ENCODE measurements around the gene HSF2BP. TPM values are rescaled to one million over a fixed set of nuclear protein-coding genes. Genes with fewer than 3 reads are reported as not detected.

HSF2BP gene
- total RNA-seq, 2 donors from 2014 or later, result 0.20 to 0.37 TPM

GRCh38 chr21:43613755-43614638 is 45.3 kb downstream of the HSF2BP start:
- Mint-ChIP-seq H3K27ac (no peak overlapping the region), H3K27me3 (no peaks in the 10 kb centered on the region), H3K36me3 (ENCODE audit: low read depth) (no peaks in the 10 kb centered on the region), H3K4me3 (no peak overlapping the region), H3K4me1 (no peaks in the 10 kb centered on the region)
- DNase-seq (no peak), ATAC-seq (no peak)
- H3K9me3 ChIP-seq (ENCODE audit: control insufficient read depth, low read length, poor library complexity, severe bottlenecking), result no peaks in the 10 kb centered on the region

DNA sequence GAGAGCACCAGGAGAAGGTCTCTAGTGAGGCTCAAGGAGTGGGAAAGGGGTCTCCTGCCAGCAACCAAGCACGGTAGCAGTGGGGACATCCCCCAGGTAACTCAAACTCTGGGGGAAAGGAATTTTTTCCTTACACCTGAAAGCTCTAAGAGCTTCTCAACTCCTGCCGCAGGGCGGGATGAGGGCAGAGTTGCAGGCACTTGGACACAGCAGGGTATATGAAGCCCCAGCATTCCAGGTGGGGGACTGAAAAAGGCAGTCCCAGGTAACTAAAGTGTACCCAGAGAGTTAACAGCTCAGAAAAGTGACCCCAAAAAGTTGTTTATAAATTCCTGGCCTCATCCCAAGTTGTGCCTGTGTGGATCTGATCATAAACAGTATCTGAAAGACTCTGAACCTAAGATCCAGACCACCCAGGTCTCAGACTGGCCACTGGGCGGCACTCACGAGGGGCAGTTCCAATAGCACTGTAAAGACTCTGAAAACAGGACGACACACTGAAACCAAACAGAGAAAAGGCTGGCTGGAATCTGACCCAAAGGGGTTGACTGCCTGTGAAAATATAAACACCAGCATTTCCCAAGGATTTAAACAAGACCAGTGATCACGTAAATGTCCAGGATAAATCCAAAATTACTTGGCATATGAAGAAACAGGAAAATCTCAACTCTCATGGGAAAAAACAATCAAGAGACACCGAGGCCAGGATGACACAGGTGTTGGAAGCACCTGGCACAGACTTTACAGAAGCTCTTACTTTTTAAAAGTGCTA is 47.5 kb downstream of the HSF2BP start:
- Mint-ChIP-seq H3K27ac (no peak overlapping the region), H3K4me1 (peaks cover 3% of the 10 kb centered on the region), H3K36me3 (ENCODE audit: low read depth) (no peaks in the 10 kb centered on the region), H3K4me3 (no peak overlapping the region), H3K27me3 (no peaks in the 10 kb centered on the region)
- ATAC-seq, result no peak
- DNase-seq, result no peak
- no peaks in the 10 kb centered on the region for H3K9me3 ChIP-seq (ENCODE audit: control insufficient read depth, low read length, poor library complexity, severe bottlenecking)

GRCh38 chr21:43609501-43610340 is 49.6 kb downstream of the HSF2BP start:
- Mint-ChIP-seq H3K36me3 (ENCODE audit: low read depth) (no peaks in the 10 kb centered on the region), H3K4me1 (peaks cover 3% of the 10 kb centered on the region), H3K4me3 (no peak overlapping the region), H3K27ac (no peak overlapping the region), H3K27me3 (no peaks in the 10 kb centered on the region)
- H3K9me3 ChIP-seq (ENCODE audit: control insufficient read depth, low read length, poor library complexity, severe bottlenecking), result no peaks in the 10 kb centered on the region
- DNase-seq (no peak), ATAC-seq (no peak)

- H3K27ac Mint-ChIP-seq, result no peak overlapping the region
- DNase-seq (no peak), ATAC-seq (no peak)
- no peaks in the 10 kb centered on the region for H3K27me3 Mint-ChIP-seq
- peaks cover 3% of the 10 kb centered on the region for H3K4me1 Mint-ChIP-seq
- H3K36me3 Mint-ChIP-seq (ENCODE audit: low read depth), result no peaks in the 10 kb centered on the region
- no peaks in the 10 kb centered on the region for H3K9me3 ChIP-seq (ENCODE audit: control insufficient read depth, low read length, poor library complexity, severe bottlenecking)
- no peak overlapping the region for H3K4me3 Mint-ChIP-seq
These were observed 50.6 kb downstream of the HSF2BP start for GRCh38 chr21:43608664-43609063.

GRCh38 chr21:43608225-43608624 is 51.1 kb downstream of the HSF2BP start:
- H3K9me3 ChIP-seq (ENCODE audit: control insufficient read depth, low read length, poor library complexity, severe bottlenecking), result no peaks in the 10 kb centered on the region
- Mint-ChIP-seq H3K36me3 (ENCODE audit: low read depth) (no peaks in the 10 kb centered on the region), H3K4me1 (peaks cover 3% of the 10 kb centered on the region), H3K27me3 (no peaks in the 10 kb centered on the region), H3K4me3 (no peak overlapping the region), H3K27ac (peak overlapping the region; percentile 6)
- DNase-seq (no peak), ATAC-seq (no peak)

GRCh38 chr21:43605320-43606215 is 53.7 kb downstream of the HSF2BP start:
- H3K4me1 Mint-ChIP-seq, result peaks cover 3% of the 10 kb centered on the region
- ATAC-seq, result no peak

DNA sequence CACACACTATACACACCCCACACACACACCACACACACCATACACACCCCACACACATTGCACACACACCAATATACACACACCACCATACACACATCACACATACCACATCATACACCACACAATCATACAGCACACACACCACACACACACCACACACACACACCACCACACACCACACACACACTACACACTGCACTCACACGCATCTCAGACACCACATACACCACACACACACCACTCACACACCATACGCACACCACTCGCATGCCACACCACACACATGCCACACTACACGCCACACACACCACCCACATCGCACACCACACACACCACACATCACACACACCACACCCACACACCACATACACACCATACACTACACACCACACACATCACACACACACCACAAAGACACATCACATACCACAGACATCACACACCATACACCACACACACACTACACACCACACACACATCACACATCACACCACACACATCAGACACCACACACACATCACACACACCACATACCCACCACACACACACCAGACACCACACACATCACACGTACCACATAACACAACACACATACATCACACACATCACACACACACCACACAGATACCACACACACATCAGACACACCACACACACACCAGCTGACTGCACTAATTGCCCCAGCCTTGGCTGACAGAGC is 54.6 kb downstream of the HSF2BP start:
- no peaks in the 10 kb centered on the region for H3K36me3 Mint-ChIP-seq (ENCODE audit: low read depth)
- no peak overlapping the region for H3K27ac Mint-ChIP-seq
- peaks cover 3% of the 10 kb centered on the region for H3K4me1 Mint-ChIP-seq
- DNase-seq (no peak), ATAC-seq (no peak)
- H3K9me3 ChIP-seq (ENCODE audit: control insufficient read depth, low read length, poor library complexity, severe bottlenecking), result no peaks in the 10 kb centered on the region
- H3K27me3 Mint-ChIP-seq, result no peaks in the 10 kb centered on the region
- H3K4me3 Mint-ChIP-seq, result no peak overlapping the region

More at GRCh38 chr21:43605320-43606215, 53.7 kb downstream of the HSF2BP start:
- H3K27ac Mint-ChIP-seq, result no peak overlapping the region
- no peaks in the 10 kb centered on the region for H3K36me3 Mint-ChIP-seq (ENCODE audit: low read depth)
- no peak overlapping the region for H3K4me3 Mint-ChIP-seq
- no peak for DNase-seq
- H3K9me3 ChIP-seq (ENCODE audit: control insufficient read depth, low read length, poor library complexity, severe bottlenecking), result no peaks in the 10 kb centered on the region
- H3K27me3 Mint-ChIP-seq, result no peaks in the 10 kb centered on the region

DNA sequence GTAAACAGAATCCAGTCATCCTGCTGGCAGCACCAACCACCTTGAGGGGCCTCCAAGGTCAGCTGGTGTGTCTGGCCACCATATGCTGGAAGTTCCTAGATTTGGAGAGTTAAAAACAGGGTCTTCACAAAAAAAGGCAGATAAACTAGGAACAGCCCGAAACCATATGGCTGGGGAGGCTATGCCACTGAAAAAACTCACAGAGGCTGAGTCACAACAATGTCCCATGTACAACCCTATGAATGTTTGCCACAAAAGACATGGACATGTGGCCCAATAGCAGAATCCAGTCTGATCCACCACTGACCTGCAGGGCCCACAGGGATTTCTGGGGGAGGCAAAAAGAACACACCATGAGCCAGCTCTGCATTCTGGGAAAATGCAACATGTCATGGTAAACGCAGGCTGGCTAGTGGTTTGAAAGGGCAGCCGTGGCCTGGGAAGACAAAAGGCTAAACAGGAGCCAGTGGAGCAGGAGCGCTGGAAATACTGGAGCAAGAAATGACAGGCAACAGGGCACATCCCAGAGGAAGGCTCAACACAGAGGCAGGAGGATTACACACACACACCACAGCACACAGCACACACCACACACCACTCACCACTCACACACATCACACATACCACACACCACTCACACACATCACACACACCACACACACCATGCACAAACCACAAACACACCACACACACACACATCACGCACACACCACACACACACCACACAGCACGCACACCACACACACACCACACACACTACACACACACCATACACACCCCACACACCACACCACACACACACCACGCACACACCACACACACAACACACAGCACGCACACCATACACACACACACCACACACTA is 55.4 kb downstream of the HSF2BP start:
- no peaks in the 10 kb centered on the region for H3K27me3 Mint-ChIP-seq
- no peak overlapping the region for H3K4me3 Mint-ChIP-seq
- no peaks in the 10 kb centered on the region for H3K36me3 Mint-ChIP-seq (ENCODE audit: low read depth)
- H3K9me3 ChIP-seq (ENCODE audit: control insufficient read depth, low read length, poor library complexity, severe bottlenecking), result no peaks in the 10 kb centered on the region
- DNase-seq, result no peak
- no peak for ATAC-seq
- H3K4me1 Mint-ChIP-seq, result peaks cover 3% of the 10 kb centered on the region
- no peak overlapping the region for H3K27ac Mint-ChIP-seq

- ATAC-seq, result no peak
- no peaks in the 10 kb centered on the region for H3K9me3 ChIP-seq (ENCODE audit: control insufficient read depth, low read length, poor library complexity, severe bottlenecking)
- DNase-seq, result no peak
- Mint-ChIP-seq H3K4me1 (peaks cover 3% of the 10 kb centered on the region), H3K27me3 (no peaks in the 10 kb centered on the region), H3K27ac (no peak overlapping the region), H3K4me3 (no peak overlapping the region), H3K36me3 (ENCODE audit: low read depth) (no peaks in the 10 kb centered on the region)
These were observed 56.1 kb downstream of the HSF2BP start for GRCh38 chr21:43603233-43603626.

GRCh38 chr21:43602266-43603232 is 56.7 kb downstream of the HSF2BP start:
- no peaks in the 10 kb centered on the region for H3K9me3 ChIP-seq (ENCODE audit: control insufficient read depth, low read length, poor library complexity, severe bottlenecking)
- peaks cover 3% of the 10 kb centered on the region for H3K4me1 Mint-ChIP-seq
- H3K4me3 Mint-ChIP-seq, result no peak overlapping the region
- H3K27me3 Mint-ChIP-seq, result no peaks in the 10 kb centered on the region
- ATAC-seq, result no peak
- no peak for DNase-seq
- H3K27ac Mint-ChIP-seq, result peak overlapping the region; percentile 24
- H3K36me3 Mint-ChIP-seq (ENCODE audit: low read depth), result no peaks in the 10 kb centered on the region
